HepG2 (cell line): ENCODE results near the gene NINJ2. TPM values are rescaled to one million over a fixed set of nuclear protein-coding genes. Genes with fewer than 3 reads are reported as not detected.
"Not testable (repeated sequence)": the region's sequence is repeated elsewhere in the genome, so short reads cannot be mapped to it uniquely, and the experiment has no call there.

Experiments used
- ATF7 ChIP-seq, 2 experiments: fragments of 450-650 bp in 1 of 2; sonication (generic) in 1 of 2; formaldehyde crosslinking in 1 of 2; IDR thresholded peaks; 2 replicates each; pipeline versions ENCODE4 v1.4.0 to v1.6.1; 2016 to 2020; ENCODE audit warnings: antibody characterized with exemption in 1 of 2, mild to moderate bottlenecking in 1 of 2, missing genetic modification reagents in 1 of 2
- DPF2 ChIP-seq: sonication (generic); formaldehyde crosslinking; IDR thresholded peaks from 2 replicates; pipeline ENCODE4 v1.4.0; 2020; ENCODE audit warnings: mild to moderate bottlenecking, low read depth, missing genetic modification reagents, borderline replicate concordance
- EP300 ChIP-seq, 3 experiments: sonication (generic) in 1 of 3; formaldehyde crosslinking in 1 of 3; IDR thresholded peaks; 2 replicates each; pipeline versions ENCODE4 v1.5.1 to v1.6.1; 2011 to 2020; ENCODE audit warnings: low read depth in 2 of 3, low read length in 2 of 3, borderline replicate concordance in 1 of 3, improper control_type of control experiment in 1 of 3, mild to moderate bottlenecking in 1 of 3, missing genetic modification reagents in 1 of 3, moderate library complexity in 1 of 3
- ERF ChIP-seq: IDR thresholded peaks from 2 replicates; pipeline ENCODE4 v1.6.1; 2018; ENCODE audit warnings: missing biosample characterization, missing genetic modification reagents
- FOXO1 ChIP-seq: sonication (generic); formaldehyde crosslinking; IDR thresholded peaks from 2 replicates; pipeline ENCODE4 v1.4.0; 2020; ENCODE audit warnings: missing genetic modification reagents
- HDAC1 ChIP-seq: sonication (generic); formaldehyde crosslinking; IDR thresholded peaks from 2 replicates; pipeline ENCODE4 v1.5.1; 2020; ENCODE audit warnings: mild to moderate bottlenecking, missing genetic modification reagents
- HDAC2 ChIP-seq: sonication (generic); formaldehyde crosslinking; IDR thresholded peaks from 2 replicates; pipeline ENCODE4 v1.4.0; 2020; ENCODE audit warnings: missing genetic modification reagents
- JUND ChIP-seq: sonication (generic); formaldehyde crosslinking; IDR thresholded peaks from 2 replicates; pipeline ENCODE4 v1.8.0; 2022; ENCODE audit warnings: mild to moderate bottlenecking, missing genetic modification reagents
- KAT8 ChIP-seq: IDR thresholded peaks from 2 replicates; pipeline ENCODE4 v1.6.1; 2016; ENCODE audit warnings: missing genetic modification reagents, missing compliant biosample characterization
- MIXL1 ChIP-seq: IDR thresholded peaks from 2 replicates; pipeline ENCODE4 v1.6.1; 2016
- PHF21A ChIP-seq: sonication (generic); formaldehyde crosslinking; IDR thresholded peaks from 2 replicates; pipeline ENCODE4 v1.5.0; 2020; ENCODE audit warnings: mild to moderate bottlenecking, missing genetic modification reagents
- PPARG ChIP-seq: conservative IDR thresholded peaks from 2 replicates; pipeline ENCODE4 v1.6.1; 2016; ENCODE audit warnings: missing biosample characterization, missing genetic modification reagents
- SALL1 ChIP-seq: sonication (generic); formaldehyde crosslinking; IDR thresholded peaks from 2 replicates; pipeline ENCODE4 v1.8.0; 2022; ENCODE audit warnings: mild to moderate bottlenecking, missing genetic modification reagents
- SOX6 ChIP-seq, 2 experiments: fragments of 450-650 bp in 1 of 2; sonication (generic) in 1 of 2; formaldehyde crosslinking in 1 of 2; IDR thresholded peaks; 2 replicates each; pipeline versions ENCODE4 v1.4.0 to v1.6.1; 2017 to 2020; ENCODE audit warnings: antibody characterized with exemption in 1 of 2, mild to moderate bottlenecking in 1 of 2, missing genetic modification reagents in 1 of 2
- TEAD3 ChIP-seq: optimal IDR thresholded peaks from 2 replicates; pipeline ENCODE3; 2016; ENCODE audit warnings: borderline replicate concordance
- ZMYM2 ChIP-seq: sonication (generic); formaldehyde crosslinking; IDR thresholded peaks from 2 replicates; pipeline ENCODE4 v1.8.0; 2022; ENCODE audit warnings: mild to moderate bottlenecking, missing genetic modification reagents
- ZNF256 ChIP-seq: sonication (generic); formaldehyde crosslinking; conservative IDR thresholded peaks from 2 replicates; pipeline ENCODE4 v1.4.0; 2020; ENCODE audit warnings: missing genetic modification reagents
- ZNF839 ChIP-seq: sonication (generic); formaldehyde crosslinking; IDR thresholded peaks from 2 replicates; pipeline ENCODE4 v1.4.0; 2020; ENCODE audit warnings: missing genetic modification reagents, mild to moderate bottlenecking, borderline replicate concordance
- polyA plus RNA-seq, 8 experiments: library from polyadenylated mRNA; depleted of rRNA in 3 of 8; stranded (reverse) in 7 of 8; unstranded in 1 of 8; fragments of >200 nt; fragmentation: Illumina TruSeq in 4 of 8; extraction: Trizol in 4 of 8; gene quantifications; 2 replicates each; pipeline versions ENCODE4 v1.2.1 to v1.2.3, GENCODE V29; 2011 to 2016; ENCODE audit warnings: low read depth in 4 of 8, missing spikeins in 1 of 8, mixed read lengths in 1 of 8; ENCODE audit not compliant: insufficient read depth in 1 of 8
- total RNA-seq, 5 experiments: library from RNA; depleted of rRNA; stranded (reverse); fragments of >200 nt; fragmentation: Illumina TruSeq; extraction: Trizol; gene quantifications; 2 replicates each; pipeline ENCODE4 v1.2.3, GENCODE V29; 2016; ENCODE audit warnings: low read depth in 1 of 5
- TF ChIP-seq, protein P1 (sequence below): sonication (generic); formaldehyde crosslinking; IDR thresholded peaks from 2 replicates; pipeline ENCODE4 v1.5.1; 2020; ENCODE audit warnings: mild to moderate bottlenecking, missing genetic modification reagents, borderline replicate concordance
- TF ChIP-seq, protein P2 (sequence below), 2 experiments: fragments of 450-650 bp in 1 of 2; sonication (generic) in 1 of 2; formaldehyde crosslinking; IDR thresholded peaks; 2 replicates each; pipeline versions ENCODE4 v1.5.0 to v1.8.0; 2020 to 2022; ENCODE audit warnings: mild to moderate bottlenecking in 1 of 2, missing genetic modification reagents in 1 of 2

NINJ2 gene
- total and polyA plus RNA-seq, 2 of the 13 experiments (the other 11 are each of a cell fraction or from before 2014, with no cell fraction given): 0.62 to 3.8 TPM

DNA sequence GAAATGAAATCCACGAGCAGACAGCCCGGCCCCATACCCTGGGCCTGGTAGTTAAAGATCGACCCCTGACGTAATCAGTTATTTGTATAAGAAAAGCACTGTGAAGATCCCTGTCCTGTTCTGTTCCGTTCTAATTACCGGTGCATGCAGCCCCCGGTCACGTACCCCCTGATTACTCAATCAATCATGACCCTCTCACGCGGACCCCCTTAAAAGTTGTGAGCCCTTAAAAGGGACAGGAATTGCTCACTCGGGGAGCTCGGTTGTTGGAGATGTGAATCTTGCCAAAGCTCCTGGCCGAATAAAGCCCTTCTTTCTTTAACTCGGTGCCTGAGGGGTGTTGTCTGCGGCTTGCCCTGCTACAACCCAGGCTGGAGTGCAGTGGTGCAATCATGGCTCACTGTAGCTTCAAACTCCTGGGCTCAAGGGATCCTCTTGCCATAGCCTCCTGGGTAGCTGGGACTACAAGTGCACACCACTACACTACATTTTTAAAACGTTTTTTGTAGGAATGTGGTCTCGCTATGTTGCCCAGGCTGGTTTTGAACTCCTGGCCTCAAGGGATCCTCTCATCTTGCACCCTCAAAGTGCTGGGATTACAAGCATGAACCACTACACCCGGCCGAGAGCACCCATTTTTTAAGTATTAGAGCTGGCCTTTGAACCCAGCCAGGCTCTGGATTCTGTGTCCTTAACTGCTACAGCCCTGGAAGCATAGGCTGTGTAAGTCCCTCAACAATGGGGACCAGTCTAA, 85.1 kb downstream of the NINJ2 start (continued):
- peak in 1 of 2 experiments; percentile 72; a peak in 2 of 4 replicates for TF ChIP-seq EP300 (IDR thresholded peaks at IDR 0.05; ENCODE audit: low read depth in 2 of 2, low read length in 2 of 2)
- TF ChIP-seq EP300 (CRISPR knock-in tag; IDR thresholded peaks at IDR 0.05; ENCODE audit: borderline replicate concordance); SOX6 (IDR thresholded peaks at IDR 0.05): not testable (repeated sequence)
- TF ChIP-seq FOXO1 (CRISPR knock-in tag): peak; percentile 4; the same call in 1 of the 2 replicates
- TF ChIP-seq HDAC1 (CRISPR knock-in tag): peak; percentile 69
- peak; percentile 65 for TF ChIP-seq ATF7 (IDR thresholded peaks at IDR 0.05)
- TF ChIP-seq ATF7 (CRISPR knock-in tag; IDR thresholded peaks at IDR 0.05): peak; percentile 78
- peak; percentile 79 for TF ChIP-seq ZMYM2 (CRISPR knock-in tag)
- peak; percentile 70 for TF ChIP-seq SALL1 (CRISPR knock-in tag)
- TF ChIP-seq PHF21A (CRISPR knock-in tag): peak; percentile 90
- peak; percentile 81 for TF ChIP-seq HDAC2 (CRISPR knock-in tag)
- TF ChIP-seq DPF2 (CRISPR knock-in tag): peak; percentile 77
- peak; percentile 52; the same call in 1 of the 2 replicates for TF ChIP-seq JUND (CRISPR knock-in tag)
- TF ChIP-seq, protein P1, sequence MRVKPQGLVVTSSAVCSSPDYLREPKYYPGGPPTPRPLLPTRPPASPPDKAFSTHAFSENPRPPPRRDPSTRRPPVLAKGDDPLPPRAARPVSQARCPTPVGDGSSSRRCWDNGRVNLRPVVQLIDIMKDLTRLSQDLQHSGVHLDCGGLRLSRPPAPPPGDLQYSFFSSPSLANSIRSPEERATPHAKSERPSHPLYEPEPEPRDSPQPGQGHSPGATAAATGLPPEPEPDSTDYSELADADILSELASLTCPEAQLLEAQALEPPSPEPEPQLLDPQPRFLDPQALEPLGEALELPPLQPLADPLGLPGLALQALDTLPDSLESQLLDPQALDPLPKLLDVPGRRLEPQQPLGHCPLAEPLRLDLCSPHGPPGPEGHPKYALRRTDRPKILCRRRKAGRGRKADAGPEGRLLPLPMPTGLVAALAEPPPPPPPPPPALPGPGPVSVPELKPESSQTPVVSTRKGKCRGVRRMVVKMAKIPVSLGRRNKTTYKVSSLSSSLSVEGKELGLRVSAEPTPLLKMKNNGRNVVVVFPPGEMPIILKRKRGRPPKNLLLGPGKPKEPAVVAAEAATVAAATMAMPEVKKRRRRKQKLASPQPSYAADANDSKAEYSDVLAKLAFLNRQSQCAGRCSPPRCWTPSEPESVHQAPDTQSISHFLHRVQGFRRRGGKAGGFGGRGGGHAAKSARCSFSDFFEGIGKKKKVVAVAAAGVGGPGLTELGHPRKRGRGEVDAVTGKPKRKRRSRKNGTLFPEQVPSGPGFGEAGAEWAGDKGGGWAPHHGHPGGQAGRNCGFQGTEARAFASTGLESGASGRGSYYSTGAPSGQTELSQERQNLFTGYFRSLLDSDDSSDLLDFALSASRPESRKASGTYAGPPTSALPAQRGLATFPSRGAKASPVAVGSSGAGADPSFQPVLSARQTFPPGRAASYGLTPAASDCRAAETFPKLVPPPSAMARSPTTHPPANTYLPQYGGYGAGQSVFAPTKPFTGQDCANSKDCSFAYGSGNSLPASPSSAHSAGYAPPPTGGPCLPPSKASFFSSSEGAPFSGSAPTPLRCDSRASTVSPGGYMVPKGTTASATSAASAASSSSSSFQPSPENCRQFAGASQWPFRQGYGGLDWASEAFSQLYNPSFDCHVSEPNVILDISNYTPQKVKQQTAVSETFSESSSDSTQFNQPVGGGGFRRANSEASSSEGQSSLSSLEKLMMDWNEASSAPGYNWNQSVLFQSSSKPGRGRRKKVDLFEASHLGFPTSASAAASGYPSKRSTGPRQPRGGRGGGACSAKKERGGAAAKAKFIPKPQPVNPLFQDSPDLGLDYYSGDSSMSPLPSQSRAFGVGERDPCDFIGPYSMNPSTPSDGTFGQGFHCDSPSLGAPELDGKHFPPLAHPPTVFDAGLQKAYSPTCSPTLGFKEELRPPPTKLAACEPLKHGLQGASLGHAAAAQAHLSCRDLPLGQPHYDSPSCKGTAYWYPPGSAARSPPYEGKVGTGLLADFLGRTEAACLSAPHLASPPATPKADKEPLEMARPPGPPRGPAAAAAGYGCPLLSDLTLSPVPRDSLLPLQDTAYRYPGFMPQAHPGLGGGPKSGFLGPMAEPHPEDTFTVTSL (CRISPR knock-in tag): peak; percentile 52; the same call in 1 of the 2 replicates
- 0 out of 2 replicates have a peak, but pooled peaks have one; percentile 51 for TF ChIP-seq ZNF256 (CRISPR knock-in tag)
- TF ChIP-seq, protein P2, sequence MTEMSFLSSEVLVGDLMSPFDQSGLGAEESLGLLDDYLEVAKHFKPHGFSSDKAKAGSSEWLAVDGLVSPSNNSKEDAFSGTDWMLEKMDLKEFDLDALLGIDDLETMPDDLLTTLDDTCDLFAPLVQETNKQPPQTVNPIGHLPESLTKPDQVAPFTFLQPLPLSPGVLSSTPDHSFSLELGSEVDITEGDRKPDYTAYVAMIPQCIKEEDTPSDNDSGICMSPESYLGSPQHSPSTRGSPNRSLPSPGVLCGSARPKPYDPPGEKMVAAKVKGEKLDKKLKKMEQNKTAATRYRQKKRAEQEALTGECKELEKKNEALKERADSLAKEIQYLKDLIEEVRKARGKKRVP (CRISPR knock-in tag; IDR thresholded peaks at IDR 0.05): peak in 1 of 2 experiments; percentile 47; a peak in 1 of 4 replicates
- TF ChIP-seq ERF (CRISPR knock-in tag): 0 out of 2 replicates have a peak, but pooled peaks have one; percentile 30
- 0 out of 2 replicates have a peak, but pooled peaks have one; percentile 47 for TF ChIP-seq ZNF839 (CRISPR knock-in tag)
- TF ChIP-seq KAT8 (CRISPR knock-in tag): peak; percentile 61; the same call in 1 of the 2 replicates
- peak; percentile 45 for TF ChIP-seq TEAD3 (CRISPR knock-in tag)
- TF ChIP-seq SOX6 (CRISPR knock-in tag; IDR thresholded peaks at IDR 0.05): peak; percentile 86
- peak; percentile 99 for TF ChIP-seq MIXL1
- TF ChIP-seq PPARG (CRISPR knock-in tag): 0 out of 2 replicates have a peak, but pooled peaks have one; percentile 48
